Effector memory CD4-positive, alpha-beta T cell (primary cell): ENCODE data around the gene MTR.

Experiments
- DNase-seq, 3 donors: peaks; one replicate each; pipeline ENCODE4 v3.0.0-alpha.2; 2020
- H3K27ac ChIP-seq: 2 replicates; pipeline ENCODE4 v1.7.0; 2013; ENCODE audit warnings: mild to moderate bottlenecking, low read length, moderate library complexity; ENCODE audit not compliant: insufficient read depth, poor library complexity, severe bottlenecking
- H3K27me3 ChIP-seq: replicated peaks from 2 replicates; pipeline ENCODE4 v1.7.0; 2013; ENCODE audit warnings: mild to moderate bottlenecking, low read length; ENCODE audit not compliant: insufficient read depth, control insufficient read depth, poor library complexity, severe bottlenecking
- H3K36me3 ChIP-seq: 2 replicates; pipeline ENCODE4 v1.7.0; 2013; ENCODE audit warnings: mild to moderate bottlenecking, low read length, moderate library complexity; ENCODE audit not compliant: control insufficient read depth, insufficient read depth
- H3K4me1 ChIP-seq: 2 replicates; pipeline ENCODE4 v1.7.0; 2013; ENCODE audit warnings: low read length, mild to moderate bottlenecking; ENCODE audit not compliant: control insufficient read depth, insufficient read depth, poor library complexity, severe bottlenecking
- H3K4me3 ChIP-seq: 2 replicates; pipeline ENCODE4 v1.7.0; 2013; ENCODE audit warnings: low read length, low read depth, mild to moderate bottlenecking; ENCODE audit not compliant: insufficient read depth, poor library complexity, severe bottlenecking
- H3K9me3 ChIP-seq: 2 replicates; pipeline ENCODE4 v1.7.0; 2013; ENCODE audit warnings: mild to moderate bottlenecking, low read length, moderate library complexity; ENCODE audit not compliant: control insufficient read depth

MTR gene

DNA sequence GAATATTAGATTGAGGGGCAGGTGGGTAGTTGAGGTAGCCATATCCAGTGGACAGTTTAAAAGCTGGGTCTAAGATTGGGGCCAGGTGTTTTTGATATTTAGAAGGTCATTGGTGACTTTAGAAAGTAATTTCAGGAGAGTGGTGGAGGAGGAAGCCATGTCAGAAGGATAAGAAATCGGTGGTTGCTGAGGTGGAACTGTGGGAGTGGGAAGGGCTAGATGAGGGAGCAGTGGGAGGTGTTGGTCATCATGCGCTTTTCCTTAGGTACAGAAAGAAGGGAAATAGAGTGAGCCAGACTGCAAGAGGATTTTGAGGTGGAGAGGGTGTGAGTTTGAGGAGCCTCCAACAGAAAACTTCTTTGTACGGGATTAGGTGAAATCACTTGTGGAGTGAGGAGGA is 7.2 kb downstream of the MTR start:
- Histone ChIP-seq H3K27me3 (no peaks in the 10 kb centered on the region), H3K4me3 (no peak overlapping the region), H3K4me1 (peaks cover under 1% of the 10 kb centered on the region), H3K9me3 (no peaks in the 10 kb centered on the region), H3K27ac (no peak overlapping the region), H3K36me3 (peaks cover 21% of the 10 kb centered on the region)
- no peak for DNase-seq

- H3K27me3 ChIP-seq, result no peaks in the 10 kb centered on the region
- DNase-seq, result no peak
- H3K27ac ChIP-seq, result no peak overlapping the region
- no peak overlapping the region for H3K4me3 ChIP-seq
- H3K9me3 ChIP-seq, result no peaks in the 10 kb centered on the region
- H3K36me3 ChIP-seq, result peaks cover 57% of the 10 kb centered on the region
- no peaks in the 10 kb centered on the region for H3K4me1 ChIP-seq
These were observed 11.5 kb downstream of the MTR start for GRCh38 chr1:236806634-236807033.

DNA sequence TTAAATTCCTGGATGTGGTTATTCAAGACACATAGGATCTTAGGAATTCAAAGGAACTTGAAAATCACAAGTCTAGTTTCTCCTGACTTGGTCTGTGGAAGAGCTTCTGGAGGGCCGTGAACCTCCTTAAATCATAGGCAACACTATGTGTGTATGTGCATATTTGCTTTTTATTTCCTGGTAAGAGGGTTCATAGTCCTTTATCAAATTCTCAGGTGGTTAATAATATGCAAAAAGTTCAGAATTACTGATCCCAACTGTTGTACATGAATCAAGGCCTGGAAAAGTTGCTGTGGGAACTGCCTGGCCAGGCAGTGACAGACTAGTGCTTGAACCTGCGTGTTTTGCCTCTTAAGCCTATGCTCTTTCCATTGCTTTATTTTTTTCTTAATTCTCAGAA is 12.9 kb downstream of the MTR start:
- no peak for DNase-seq
- no peaks in the 10 kb centered on the region for H3K9me3 ChIP-seq
- no peaks in the 10 kb centered on the region for H3K27me3 ChIP-seq
- peaks cover 65% of the 10 kb centered on the region for H3K36me3 ChIP-seq
- H3K4me1 ChIP-seq, result no peaks in the 10 kb centered on the region
- H3K4me3 ChIP-seq, result no peak overlapping the region
- no peak overlapping the region for H3K27ac ChIP-seq

DNA sequence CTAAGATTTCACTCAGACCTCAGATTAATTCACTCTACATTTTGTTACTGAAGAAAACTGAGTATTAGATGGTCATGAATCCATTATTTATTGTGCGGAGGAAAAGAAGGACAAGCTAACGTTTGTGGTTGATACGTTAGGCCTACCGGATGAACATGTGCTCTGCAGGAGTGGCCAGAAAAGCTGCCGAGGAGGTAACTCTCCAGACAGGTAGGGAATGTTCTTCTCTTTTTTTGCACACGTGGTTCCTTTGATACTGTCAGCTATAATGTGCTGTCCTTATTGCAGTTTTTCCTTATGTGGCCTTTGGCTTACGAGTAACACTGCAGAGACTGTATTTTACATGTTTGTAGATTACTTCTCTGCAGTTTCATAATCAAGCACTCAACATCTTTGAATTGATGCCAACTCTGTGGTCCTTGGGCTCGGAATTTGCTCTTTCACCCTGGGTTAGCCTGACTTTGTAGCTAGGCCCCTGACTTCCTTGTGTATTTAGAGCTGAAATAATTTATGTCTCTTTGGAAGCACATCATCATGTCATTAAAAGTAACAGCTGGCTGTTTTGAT is 13.6 kb downstream of the MTR start:
- Histone ChIP-seq H3K4me3 (no peak overlapping the region), H3K36me3 (peaks cover 66% of the 10 kb centered on the region), H3K9me3 (no peaks in the 10 kb centered on the region), H3K4me1 (no peaks in the 10 kb centered on the region), H3K27ac (no peak overlapping the region), H3K27me3 (no peaks in the 10 kb centered on the region)
- DNase-seq, result no peak

DNA sequence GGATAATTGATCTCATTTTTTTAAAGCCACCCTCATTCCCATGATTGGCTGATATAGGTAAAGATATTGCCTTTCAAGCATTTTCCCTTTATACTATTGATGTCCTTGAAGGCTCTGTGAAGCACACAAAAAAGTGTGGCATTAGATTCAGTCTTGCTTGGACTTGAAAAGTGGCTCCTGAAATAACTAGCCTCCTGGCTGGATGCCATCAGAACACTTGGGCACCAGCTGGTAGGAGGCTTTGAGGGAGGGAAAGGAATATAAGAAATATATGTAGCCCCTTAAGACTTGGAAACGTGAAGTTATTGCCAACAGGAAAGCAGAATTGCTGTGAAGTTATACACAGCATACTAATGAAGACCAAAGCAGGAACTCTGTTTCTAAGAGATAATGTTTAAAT is 14.1 kb downstream of the MTR start:
- DNase-seq, result no peak
- no peaks in the 10 kb centered on the region for H3K4me1 ChIP-seq
- no peaks in the 10 kb centered on the region for H3K27me3 ChIP-seq
- peaks cover 64% of the 10 kb centered on the region for H3K36me3 ChIP-seq
- H3K4me3 ChIP-seq, result no peak overlapping the region
- H3K27ac ChIP-seq, result no peak overlapping the region
- no peaks in the 10 kb centered on the region for H3K9me3 ChIP-seq

DNA sequence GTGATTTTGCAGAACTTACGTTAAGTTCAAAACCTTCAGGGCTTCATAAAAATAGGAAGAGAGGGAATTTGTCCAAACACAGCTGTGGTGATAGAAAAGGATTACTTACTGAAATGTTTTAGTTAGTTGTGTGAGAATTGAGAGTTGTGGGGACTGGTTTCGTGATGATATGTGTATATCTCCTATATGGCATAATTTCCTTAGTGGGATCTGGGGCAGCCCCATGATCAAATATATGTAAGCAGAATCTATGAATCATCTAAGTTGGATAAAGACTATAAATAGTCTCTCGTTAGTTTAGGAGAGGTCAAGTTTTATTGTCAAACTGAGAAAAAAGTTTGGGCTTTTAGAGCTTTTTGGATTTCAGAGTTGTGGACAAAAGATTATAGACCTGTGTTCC is 14.9 kb downstream of the MTR start:
- H3K9me3 ChIP-seq, result no peaks in the 10 kb centered on the region
- DNase-seq, result no peak
- peaks cover 64% of the 10 kb centered on the region for H3K36me3 ChIP-seq
- no peaks in the 10 kb centered on the region for H3K4me1 ChIP-seq
- H3K27me3 ChIP-seq, result no peaks in the 10 kb centered on the region
- H3K4me3 ChIP-seq, result no peak overlapping the region
- H3K27ac ChIP-seq, result no peak overlapping the region

GRCh38 chr1:236812334-236813030 is 17.4 kb downstream of the MTR start:
- DNase-seq, result no peak
- no peaks in the 10 kb centered on the region for H3K9me3 ChIP-seq
- H3K4me1 ChIP-seq, result no peaks in the 10 kb centered on the region
- H3K4me3 ChIP-seq, result no peak overlapping the region
- H3K27ac ChIP-seq, result no peak overlapping the region
- H3K36me3 ChIP-seq, result peaks cover 74% of the 10 kb centered on the region
- no peaks in the 10 kb centered on the region for H3K27me3 ChIP-seq

- no peak overlapping the region for H3K27ac ChIP-seq
- H3K36me3 ChIP-seq, result peaks cover 51% of the 10 kb centered on the region
- no peak for DNase-seq
- no peaks in the 10 kb centered on the region for H3K4me1 ChIP-seq
- H3K9me3 ChIP-seq, result no peaks in the 10 kb centered on the region
- no peaks in the 10 kb centered on the region for H3K27me3 ChIP-seq
- no peak overlapping the region for H3K4me3 ChIP-seq
These were observed 20.8 kb downstream of the MTR start for GRCh38 chr1:236815941-236816340.

DNA sequence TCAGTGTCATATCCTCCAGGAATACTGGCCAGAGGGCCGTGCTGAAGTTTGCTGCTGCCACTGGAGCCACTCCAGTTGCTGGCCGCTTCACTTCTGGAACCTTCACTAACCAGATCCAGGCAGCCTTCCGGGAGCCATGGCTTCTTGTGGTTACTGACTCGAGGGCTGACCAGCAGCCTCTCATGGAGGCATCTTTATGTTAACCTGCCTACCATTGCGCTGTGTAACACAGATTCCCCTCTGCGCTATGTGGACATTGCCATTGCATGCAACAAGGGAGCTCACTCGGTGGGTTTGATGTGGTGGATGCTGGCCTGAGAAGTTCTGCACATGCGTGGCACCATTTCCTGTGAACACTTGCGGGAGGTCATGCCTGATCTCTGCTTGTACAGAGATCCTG is 24.8 kb downstream of the MTR start:
- H3K4me1 ChIP-seq, result no peaks in the 10 kb centered on the region
- no peak overlapping the region for H3K4me3 ChIP-seq
- H3K9me3 ChIP-seq, result no peaks in the 10 kb centered on the region
- H3K36me3 ChIP-seq, result peaks cover 44% of the 10 kb centered on the region
- H3K27me3 ChIP-seq, result no peaks in the 10 kb centered on the region
- DNase-seq, result no peak
- H3K27ac ChIP-seq, result no peak overlapping the region

DNA sequence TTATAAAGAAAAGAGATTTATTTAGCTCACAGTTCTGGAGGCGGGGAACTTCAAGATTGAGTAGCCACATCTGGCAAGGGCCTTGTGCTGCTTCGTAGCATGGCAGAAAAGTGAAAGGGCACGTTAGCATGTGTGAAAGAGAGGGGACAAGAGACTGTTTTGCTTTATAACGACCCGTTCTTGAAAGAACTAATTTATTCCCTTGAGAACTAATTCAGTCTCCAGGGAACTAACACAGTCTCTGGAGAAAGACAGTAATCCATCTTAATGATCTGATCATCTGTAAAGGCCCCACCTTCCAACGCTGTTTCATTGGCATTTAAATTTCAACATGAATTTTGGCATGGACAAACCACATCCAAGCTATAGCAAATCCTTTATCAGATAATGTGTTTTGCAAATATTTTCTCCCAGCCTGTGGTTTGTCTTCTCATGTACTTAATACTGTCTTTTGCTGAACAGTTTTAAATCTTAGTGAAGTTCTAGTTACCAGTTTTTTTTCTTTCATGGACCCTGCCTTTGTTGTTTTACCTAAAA is 26.1 kb downstream of the MTR start:
- Histone ChIP-seq H3K4me1 (no peaks in the 10 kb centered on the region), H3K9me3 (no peaks in the 10 kb centered on the region), H3K27ac (no peak overlapping the region), H3K36me3 (peaks cover 48% of the 10 kb centered on the region), H3K4me3 (no peak overlapping the region), H3K27me3 (no peaks in the 10 kb centered on the region)
- no peak for DNase-seq
